Skin epidermis (tissue), 12 donors: Measurements from ENCODE around the gene NR2F6.
"Not testable (repeated sequence)": the region's sequence is repeated elsewhere in the genome, so short reads cannot be mapped to it uniquely, and the experiment has no call there.

ENCODE experiments used
- H3K27ac ChIP-seq, 21 experiments: fragments of 200-600 bp; sonication (generic) in 11 of 21; one replicate each; pipeline ENCODE4 v1.5.0; 2020; ENCODE audit warnings: mild to moderate bottlenecking in 3 of 21, inconsistent platforms in 2 of 21, moderate library complexity in 2 of 21
- H3K4me3 ChIP-seq, 7 experiments: fragments of 200-600 bp; sonication (generic) in 2 of 7; one replicate each; pipeline ENCODE4 v1.5.0; 2020; ENCODE audit warnings: inconsistent platforms in 2 of 7, mild to moderate bottlenecking in 2 of 7, moderate library complexity in 1 of 7

NR2F6 gene

GRCh38 chr19:17245535-17245984 lies at the start of gene NR2F6:
Gene NR2F6, minus strand, starts transcription at chr19:17245919. Its CDS starts 699 bp downstream, at chr19:17245220.
- Histone ChIP-seq H3K27ac (peak within 1 kb of the TSS; percentile 13 to 91 (median 84)), H3K4me3 (peak within 1 kb of the TSS; percentile 54 to 83 (median 63))

- Histone ChIP-seq H3K4me3 (no peak overlapping the region), H3K27ac (no peak overlapping the region)
Observed at GRCh38 chr19:17294051-17294891, 48.6 kb upstream of the NR2F6 start.

- no peak overlapping the region for H3K4me3 ChIP-seq
- no peak overlapping the region for H3K27ac ChIP-seq
Observed at GRCh38 chr19:17293605-17294004, 47.9 kb upstream of the NR2F6 start.

- peak overlapping the region in 16 of 21 experiments; percentile 1 to 80 (median 54) for H3K27ac ChIP-seq
- H3K4me3 ChIP-seq, result peak overlapping the region; percentile 38 to 55 (median 47)
Observed at GRCh38 chr19:17292301-17293074, 46.8 kb upstream of the NR2F6 start.

GRCh38 chr19:17289489-17289888 lies 43.8 kb upstream of the NR2F6 start:
- Histone ChIP-seq H3K4me3 (no peak overlapping the region), H3K27ac (no peak overlapping the region)

- H3K27ac ChIP-seq, result no peak overlapping the region
- H3K4me3 ChIP-seq, result no peak overlapping the region
Observed at GRCh38 chr19:17286752-17287151, 41.0 kb upstream of the NR2F6 start.

GRCh38 chr19:17286263-17286662 lies 40.5 kb upstream of the NR2F6 start:
- no peak overlapping the region for H3K4me3 ChIP-seq

GRCh38 chr19:17285415-17286135 lies 39.9 kb upstream of the NR2F6 start:
- H3K27ac ChIP-seq, result no peak overlapping the region
- H3K4me3 ChIP-seq, result no peak overlapping the region

More at GRCh38 chr19:17286263-17286662, 40.5 kb upstream of the NR2F6 start:
- no peak overlapping the region for H3K27ac ChIP-seq

GRCh38 chr19:17283504-17283996 lies 37.8 kb upstream of the NR2F6 start:
- H3K27ac ChIP-seq, result no peak overlapping the region
- H3K4me3 ChIP-seq, result no peak overlapping the region

GRCh38 chr19:17282488-17283125 lies 36.9 kb upstream of the NR2F6 start:
- Histone ChIP-seq H3K4me3 (peak overlapping the region in 6 of 7 experiments; percentile 6 to 38 (median 30)), H3K27ac (peak overlapping the region in 1 of 21 experiments; percentile 23)

- peak within 1 kb of the TSS in 1 of 21 experiments; percentile 23 for H3K27ac ChIP-seq
Observed at GRCh38 chr19:17281391-17282304, 35.9 kb upstream of the NR2F6 start, which contains the start of gene ANKLE1. Gene ANKLE1, plus strand, starts transcription at chr19:17281901. Its CDS starts 20 bp downstream, at chr19:17281921.

GRCh38 chr19:17279436-17279835 lies 33.7 kb upstream of the NR2F6 start:
- H3K27ac ChIP-seq, result no peak overlapping the region
- no peak overlapping the region for H3K4me3 ChIP-seq

More at GRCh38 chr19:17281391-17282304, 35.9 kb upstream of the NR2F6 start, which contains the start of gene ANKLE1:
- peak within 1 kb of the TSS; percentile 6 to 38 (median 28) for H3K4me3 ChIP-seq

- no peak overlapping the region for H3K27ac ChIP-seq
- H3K4me3 ChIP-seq, result no peak overlapping the region
Observed at GRCh38 chr19:17275441-17276175, 29.9 kb upstream of the NR2F6 start.

- H3K27ac ChIP-seq, H3K4me3 ChIP-seq: not testable (repeated sequence)
Observed at GRCh38 chr19:17274892-17275291, 29.2 kb upstream of the NR2F6 start.

GRCh38 chr19:17268754-17269153 lies 23.0 kb upstream of the NR2F6 start:
- Histone ChIP-seq H3K27ac (no peak overlapping the region), H3K4me3 (no peak overlapping the region)

- peak within 1 kb of the TSS; percentile 58 to 93 (median 80) for H3K4me3 ChIP-seq
- H3K27ac ChIP-seq, result peak within 1 kb of the TSS in 19 of 21 experiments; percentile 37 to 87 (median 80)
Observed at GRCh38 chr19:17266975-17267788, 21.5 kb upstream of the NR2F6 start, which contains the start of gene BABAM1. Gene BABAM1, plus strand, starts transcription at chr19:17267443. Its CDS starts 1,364 bp downstream, at chr19:17268807.
